Stimulated activated CD8-positive, alpha-beta memory T cell treated with anti-CD3 and anti-CD28 coated beads, Interleukin-7, amount 100 ng/mL, for 4 hours (primary cell): ENCODE results near the gene NRXN3.
"Not testable (repeated sequence)": the region's sequence is repeated elsewhere in the genome, so short reads cannot be mapped to it uniquely, and the experiment has no call there.

Experiments used
- DNase-seq, 2 donors: peaks; one replicate each; pipeline ENCODE4 v3.0.0-alpha.2; 2020; ENCODE audit warnings: low read depth in 2 of 2

Gene NRXN3

DNA sequence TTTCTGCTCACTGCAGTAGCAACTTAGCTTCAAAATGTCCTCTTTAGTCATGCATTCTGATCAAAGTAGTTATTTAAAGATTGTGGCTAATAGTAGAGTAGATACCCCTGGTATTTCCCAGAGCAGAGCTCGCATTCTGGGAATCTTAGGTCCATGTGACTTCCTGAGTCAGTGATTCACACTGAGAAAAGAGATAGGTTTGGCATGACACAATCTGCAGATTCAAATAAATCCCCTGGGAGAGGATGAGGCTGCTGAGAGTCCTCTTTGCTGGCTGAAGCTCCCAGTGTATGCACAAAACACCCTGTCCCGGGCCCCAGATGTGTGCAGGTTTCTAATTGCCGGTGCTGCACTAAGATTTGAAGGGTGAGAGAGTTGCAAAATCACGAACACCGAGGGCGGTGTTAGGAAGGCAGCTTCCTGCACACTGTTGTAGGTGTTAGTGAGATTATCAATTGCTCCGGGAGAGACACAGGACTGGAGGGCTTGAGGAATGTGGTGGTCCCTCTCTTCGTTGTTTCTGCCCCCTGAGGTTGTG, 233.2 kb downstream of the NRXN3 start:
- DNase-seq, result no peak

DNA sequence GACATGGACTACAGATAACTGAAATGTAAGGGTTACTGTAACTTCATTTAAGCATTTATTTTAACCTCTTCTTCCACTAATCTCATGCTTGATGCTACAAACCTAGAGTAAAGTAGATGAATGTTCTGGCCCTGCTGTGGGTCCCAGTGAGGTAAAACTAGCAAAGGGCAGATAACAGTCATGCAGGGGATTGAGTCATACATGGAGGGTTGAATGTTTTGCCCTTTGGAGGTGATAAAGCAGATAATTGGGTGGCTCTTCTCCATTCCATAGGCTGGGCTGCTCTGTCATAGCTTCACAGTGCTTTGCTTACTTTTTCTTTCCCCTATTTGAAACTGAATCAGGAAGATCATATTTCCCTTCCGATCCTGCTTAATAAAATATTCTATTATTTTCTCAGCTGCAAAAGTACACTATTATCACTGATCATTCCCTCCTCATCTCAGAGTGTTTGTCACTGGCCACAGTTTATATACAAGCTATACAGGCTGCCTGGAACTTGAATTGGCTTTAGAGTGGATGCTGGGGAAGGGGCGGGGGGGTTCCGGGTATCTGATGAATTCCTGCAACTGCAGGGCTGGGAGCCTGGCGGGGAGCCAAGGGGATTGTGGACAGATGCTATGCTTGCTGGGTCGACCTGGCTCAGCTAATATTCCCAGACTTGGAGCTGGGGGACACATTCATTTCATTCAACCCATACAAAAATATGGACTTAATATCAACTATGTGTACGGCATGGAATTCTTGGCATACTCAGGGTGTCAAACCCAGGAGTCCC, 235.1 kb downstream of the NRXN3 start:
- no peak for DNase-seq

DNA sequence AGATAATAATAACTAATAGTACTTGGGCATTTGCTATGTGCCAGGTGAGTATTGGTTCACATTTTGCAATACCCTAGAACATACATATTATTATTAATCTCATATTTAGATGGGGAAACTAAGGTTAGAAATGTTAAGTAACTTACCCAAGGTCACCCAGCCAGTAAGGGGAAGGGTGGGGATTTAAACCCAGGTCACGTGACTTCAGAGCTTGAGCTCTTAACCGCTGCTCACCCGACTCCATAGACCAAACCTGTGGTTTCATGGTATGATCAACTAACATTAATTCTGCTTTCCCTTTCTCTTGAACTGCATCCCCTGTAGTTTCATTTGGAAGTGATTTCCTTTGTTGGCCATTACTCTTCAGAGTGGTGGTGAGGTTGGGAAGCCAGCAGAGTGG, 242.3 kb downstream of the NRXN3 start:
- no peak for DNase-seq

DNA sequence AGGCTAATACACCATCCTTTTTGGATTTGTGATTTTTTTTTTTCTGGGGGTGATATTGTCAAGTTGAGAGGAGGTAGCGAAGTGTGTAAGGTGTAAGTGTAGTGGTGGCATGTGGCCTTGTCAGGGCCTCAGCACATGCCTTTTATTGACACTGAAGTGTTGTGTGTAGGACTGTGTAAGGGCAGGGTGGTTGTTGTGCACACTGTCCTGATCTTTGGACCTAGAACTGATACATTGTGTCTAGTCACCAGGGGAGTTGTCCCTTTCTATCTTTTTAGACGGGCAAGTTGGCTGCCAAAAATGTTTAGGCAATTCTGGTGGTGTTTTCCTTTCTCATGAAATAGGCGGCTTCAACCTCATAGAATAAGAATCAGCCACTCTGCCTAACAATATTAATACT, 244.0 kb downstream of the NRXN3 start:
- no peak for DNase-seq

DNA sequence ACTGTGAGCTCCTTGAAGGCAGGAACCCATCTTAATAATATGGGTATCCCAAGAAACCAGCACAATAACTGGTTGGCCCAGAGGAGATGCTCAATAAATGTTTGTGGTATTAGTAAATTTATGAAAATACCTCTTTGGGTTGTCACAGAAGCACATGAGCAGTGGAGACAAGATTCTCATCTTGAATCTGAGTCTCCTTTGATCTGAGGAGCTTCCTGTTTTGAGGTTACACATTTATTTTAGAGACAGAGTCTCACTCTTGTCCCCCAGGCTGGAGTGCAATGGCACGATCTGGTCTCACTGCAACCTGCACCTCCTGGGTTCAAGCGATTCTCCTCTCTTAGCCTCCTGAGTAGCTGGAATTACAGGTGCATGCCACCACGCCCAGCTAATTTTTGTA, 247.4 kb downstream of the NRXN3 start:
- no peak for DNase-seq

DNA sequence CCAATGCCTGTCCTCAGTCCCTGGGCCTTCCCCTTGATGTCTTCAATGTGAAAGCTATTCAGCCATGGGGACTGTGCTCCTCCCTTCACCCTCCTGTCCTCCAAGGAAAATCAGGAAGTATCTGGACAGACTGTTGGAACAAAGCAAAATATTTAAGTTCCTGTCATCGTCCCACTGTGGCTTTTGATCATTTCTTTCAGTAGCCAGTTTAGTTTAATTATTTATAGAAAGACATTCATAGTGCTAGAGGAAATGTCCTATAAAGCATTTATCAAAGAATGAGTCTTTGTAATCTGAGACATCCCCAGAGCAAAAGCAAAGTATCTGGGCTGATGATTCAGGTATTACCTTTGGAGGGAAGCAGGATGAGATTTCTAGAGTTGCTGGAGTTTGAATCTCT, 254.1 kb downstream of the NRXN3 start:
- no peak for DNase-seq

DNA sequence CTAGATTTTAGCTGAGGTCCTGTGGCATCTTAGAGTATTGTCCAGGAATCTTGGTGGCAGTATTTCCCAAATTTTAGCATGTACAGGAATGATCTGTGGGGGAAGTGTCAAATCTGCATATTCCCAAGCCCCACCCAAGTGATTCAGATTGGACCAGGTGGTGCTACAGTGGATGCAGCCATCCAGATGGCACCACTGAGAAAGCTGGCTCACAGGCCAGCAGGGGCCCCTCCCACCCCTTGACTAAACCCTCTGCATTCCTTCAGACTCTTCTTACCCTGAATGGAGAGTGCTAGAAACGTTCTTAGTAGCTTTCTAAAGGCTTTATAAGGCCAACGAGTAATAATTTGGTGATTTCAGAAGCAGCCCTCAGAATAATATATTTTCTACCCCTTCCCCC, 255.2 kb downstream of the NRXN3 start:
- DNase-seq, result no peak

DNA sequence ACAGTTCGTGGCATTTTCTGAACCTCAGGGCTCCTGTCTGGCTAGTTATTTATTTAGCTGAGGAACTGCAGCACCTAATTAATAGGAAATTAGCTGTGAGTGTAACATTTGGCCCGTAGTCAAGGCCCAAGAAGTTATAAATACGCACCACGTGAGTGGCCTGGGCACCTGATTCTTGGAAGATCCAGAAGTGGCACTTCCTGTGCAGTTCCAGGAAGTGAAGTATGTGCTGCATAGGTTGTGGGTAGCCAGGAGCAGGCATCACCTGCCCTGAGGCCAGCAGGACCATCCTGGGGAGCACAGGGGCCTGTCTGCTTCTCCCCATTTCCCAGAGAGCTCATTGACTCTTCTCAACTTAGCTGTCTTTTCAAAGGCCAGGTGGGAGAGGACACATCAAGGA, 255.6 kb downstream of the NRXN3 start:
- no peak for DNase-seq

DNA sequence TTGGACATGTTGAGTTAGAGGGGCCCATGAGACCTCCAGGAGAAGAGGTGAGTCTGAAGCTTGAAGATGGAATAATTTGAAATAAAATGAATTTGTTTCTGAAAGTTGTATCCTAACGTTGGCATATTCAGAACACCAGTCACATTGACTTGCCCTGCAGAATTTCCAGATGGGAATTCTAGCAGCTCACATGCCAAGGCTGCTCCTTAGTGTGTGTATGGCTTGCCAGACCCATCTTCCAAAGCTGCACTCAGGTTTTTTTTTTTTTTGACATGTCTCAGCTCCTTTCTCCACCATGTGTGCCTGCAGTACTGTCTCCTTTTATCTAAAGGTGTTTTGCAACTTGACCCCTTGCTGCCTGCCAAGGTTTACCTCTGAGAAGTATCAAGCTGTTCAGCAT, 261.9 kb downstream of the NRXN3 start:
- DNase-seq, result no peak

DNA sequence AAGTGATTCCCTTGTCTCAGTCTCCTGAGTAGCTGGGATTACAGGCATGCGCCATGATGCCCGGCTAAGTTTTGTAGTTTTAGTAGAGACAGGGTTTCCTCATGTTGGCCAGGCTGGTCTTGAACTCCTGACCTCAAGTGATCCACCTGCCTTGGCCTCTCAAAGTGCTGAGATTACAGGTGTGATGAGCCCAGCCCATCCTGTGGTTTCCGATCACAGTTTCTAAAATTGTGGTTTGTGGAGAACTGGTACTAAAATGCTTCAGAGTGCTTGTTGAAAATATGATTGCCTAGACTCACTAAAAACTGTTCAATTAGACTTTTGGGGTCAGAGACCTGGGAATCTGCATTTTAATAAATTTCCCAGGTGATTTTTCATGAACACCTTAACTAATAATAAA, 267.3 kb downstream of the NRXN3 start:
- DNase-seq, result not testable (repeated sequence)

DNA sequence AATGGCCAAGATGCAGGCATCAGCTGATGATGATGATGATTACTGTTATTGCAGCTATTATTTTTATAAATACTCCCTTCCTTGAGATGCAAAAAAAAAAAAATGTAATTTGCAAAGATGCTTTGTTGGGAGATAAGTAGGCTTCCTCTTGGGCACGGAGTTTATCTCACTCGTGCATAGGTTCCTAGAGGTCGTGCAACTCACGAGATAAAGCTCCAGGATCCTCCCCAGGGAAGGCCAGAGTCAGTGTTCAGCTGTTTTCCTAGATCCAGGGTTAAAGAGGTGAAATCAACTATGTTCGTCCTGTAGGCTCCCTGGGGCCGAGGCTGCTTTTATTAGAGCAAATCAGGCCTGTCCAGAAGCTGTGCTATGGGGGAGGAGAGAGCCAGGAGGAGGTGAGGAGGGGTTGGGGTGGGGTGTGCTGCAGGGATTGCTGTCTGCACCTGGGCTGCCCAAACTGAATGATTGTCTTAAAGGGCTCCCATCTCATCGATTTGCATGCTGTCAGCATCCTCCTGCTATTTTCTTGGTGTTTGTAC, 270.3 kb downstream of the NRXN3 start:
- DNase-seq, result no peak

DNA sequence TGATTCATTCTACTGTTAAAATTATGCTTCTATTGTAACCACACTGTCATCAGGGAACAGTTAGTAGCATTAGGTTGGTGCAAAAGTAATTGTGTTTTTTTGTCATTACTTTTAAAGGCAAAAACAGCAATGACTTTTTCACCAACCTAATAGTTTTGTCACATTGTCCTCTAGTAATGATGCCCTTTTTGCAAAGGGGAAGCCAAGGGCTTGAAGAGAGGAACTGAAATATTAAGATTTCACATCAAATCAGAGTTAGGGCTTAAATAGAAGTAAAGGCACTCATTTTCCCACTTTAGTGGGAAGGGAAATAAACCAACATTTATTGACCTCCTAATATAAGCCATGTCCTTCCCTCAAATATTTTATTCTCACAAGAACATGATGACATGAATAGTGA, 273.7 kb downstream of the NRXN3 start:
- DNase-seq, result no peak

DNA sequence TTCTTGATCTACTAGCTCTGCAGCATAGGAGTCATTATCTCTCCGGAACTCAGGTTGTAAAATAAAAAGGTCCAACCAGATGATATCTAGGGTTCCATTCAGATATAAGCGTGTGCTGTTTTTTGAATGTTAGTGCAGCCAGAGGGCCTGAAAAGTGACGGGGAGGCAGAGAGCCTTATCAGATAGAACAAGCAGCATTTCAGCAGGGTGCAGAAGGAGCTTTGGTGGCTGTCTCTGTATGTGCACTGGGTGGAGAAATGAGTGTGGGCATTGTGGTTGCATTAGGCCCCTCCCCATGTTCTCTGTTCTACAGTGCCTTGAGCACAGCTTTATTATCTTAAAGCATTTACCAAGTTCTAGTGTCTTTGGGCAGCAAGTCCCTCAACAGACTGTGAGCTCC, 275.1 kb downstream of the NRXN3 start:
- no peak for DNase-seq

DNA sequence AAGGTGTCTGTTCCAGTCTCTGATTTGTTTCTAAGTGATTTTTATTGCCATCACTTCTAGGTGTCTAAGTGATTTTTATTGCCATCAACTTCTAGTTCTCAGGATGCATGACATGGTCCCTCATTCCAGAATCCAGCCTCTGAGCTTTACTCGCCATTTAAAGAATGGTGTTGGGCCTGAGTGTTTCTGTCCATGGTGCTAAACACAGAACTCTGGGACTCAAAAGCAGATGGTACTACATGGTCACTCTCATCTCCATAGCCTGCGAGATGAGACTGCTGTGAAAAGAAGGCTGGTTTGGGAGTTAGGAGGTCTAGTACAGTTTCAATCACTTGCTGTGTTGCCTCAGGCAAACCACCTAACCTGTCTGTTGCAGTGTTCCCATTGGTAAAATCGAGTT, 276.6 kb downstream of the NRXN3 start:
- DNase-seq, result no peak

DNA sequence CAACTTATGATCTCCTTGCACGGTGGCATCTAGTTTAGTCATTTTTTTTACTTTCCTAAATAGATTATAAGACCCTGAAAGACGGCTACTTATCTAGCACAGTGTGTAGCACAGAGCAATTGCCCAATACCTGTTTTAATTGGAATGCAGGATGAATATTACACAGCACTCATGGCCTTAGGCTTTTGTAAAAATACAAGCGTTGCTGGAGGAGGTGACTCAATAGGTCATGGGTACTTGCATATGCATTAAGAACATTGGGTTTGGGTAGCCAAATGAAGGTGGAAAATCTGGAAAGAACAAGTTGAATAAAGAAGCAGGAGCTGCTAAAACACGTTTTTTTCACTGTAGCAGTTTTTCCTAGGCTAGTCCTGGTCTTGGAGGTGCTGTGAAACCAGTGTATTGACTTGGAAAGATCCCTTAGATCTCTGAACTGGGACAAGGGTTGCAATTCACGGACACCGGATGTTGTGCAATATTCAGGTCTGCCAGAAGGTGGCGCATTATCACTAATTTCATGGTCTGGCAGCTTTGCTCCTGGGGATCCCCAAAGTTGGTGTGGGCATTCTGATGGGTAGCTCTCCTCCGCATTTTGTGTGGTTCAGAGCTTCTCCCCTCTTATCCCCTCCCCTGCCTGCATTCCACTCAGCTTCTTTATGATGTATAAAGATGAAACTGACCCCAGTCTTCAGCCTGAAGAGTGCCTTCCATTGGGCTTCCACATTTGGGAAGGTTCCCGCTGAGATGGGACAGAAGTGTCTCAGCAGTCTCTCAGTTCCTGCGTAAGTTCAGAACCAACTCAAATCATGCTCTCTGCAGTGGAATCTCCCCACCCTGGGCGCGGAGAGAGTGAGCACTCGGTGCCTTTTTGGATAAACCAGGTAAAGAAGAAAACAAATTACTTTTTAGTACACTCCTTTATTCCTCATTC, 278.3 kb downstream of the NRXN3 start:
- DNase-seq, result no peak

DNA sequence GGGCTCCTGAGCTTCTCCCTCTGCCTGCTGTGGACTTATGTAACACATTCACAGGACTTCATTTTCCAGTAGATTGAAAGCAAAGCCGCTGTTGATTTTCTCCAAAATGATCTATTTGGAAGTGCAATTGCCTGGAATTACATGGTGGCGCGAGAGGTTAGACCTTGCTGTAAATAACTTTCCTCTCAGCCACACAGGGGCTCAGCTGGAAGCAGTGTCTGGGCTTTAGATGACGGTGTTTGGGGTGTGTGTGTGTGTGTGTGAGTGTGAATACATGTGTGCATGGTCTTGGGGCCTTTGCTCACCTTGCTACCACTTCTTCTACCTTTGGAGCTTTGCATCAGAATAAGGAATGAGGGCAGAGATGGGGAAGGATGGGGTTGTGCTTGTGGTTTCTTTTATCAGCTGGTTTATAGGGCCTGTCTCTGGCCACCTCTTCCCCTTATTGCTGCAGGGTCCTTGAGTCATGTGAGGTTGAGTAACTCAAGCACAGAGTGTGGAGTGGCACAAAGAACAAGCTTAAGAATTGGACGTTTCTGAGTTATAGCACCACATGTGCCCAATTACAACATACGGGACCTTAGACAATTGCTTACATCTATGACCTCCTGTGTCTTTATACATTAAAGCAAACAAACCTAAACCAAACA, 280.6 kb downstream of the NRXN3 start:
- DNase-seq, result no peak

DNA sequence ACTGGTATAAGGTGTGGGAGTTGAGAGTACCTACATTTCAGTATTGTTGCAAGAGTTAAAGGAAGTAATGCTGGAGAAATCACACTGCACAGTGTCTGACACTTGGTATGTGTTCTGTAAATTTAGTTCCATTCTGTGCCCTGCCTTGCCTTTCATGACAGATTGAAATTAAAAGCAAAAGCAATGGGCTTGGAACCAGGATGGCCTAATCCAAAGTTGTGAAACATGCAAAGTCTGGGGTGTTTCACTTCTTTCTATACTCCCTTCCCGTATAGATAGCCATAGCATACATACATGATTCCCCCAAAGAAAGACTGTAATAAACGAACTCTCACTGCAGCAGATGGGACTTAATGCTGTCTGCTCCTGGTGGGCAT, 281.1 kb downstream of the NRXN3 start:
- DNase-seq, result no peak

DNA sequence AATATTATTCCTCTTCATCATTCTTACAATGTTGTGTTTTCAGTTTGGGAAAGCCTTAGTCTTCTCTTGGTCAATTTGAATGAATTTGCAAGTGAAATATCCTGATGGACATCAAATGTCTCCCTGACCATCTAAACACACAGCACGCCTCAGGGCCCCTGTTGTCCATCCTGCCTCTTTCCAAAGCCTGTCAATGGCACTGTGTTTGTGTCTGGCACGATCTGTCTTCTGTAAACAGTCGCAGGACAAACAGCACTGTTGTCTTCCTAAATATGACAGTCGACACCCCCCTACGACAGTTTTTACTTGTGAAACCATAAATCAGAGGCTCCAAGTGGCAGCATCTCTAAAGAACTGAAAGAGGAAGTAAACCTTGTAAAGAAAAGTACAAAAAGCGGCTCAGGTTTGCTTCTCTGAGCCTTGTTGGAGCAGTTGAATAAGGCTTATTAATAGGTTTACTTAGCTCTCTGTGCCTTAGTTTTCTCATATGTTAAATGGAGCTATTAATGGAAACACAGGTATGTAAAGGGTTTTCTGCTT, 285.8 kb downstream of the NRXN3 start:
- DNase-seq, result no peak

DNA sequence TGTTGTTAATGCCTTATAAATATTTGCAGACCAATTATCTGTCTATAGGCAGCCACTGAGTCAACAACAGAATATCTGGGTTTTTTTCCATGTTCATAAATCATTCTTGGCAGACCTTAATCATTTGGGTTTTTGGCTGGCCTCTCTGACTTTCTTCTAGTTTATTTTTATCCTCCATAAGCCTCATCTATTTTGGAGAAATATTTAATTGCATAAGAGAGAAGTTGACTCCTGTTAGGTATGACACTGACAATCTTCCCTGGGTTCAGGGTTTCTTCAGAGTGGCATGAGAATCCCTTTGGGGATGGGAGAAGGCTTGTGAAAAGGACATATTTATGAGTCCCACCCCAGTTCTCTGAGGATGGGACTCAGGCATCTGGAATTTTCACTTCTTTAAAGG, 299.8 kb downstream of the NRXN3 start:
- no peak for DNase-seq

DNA sequence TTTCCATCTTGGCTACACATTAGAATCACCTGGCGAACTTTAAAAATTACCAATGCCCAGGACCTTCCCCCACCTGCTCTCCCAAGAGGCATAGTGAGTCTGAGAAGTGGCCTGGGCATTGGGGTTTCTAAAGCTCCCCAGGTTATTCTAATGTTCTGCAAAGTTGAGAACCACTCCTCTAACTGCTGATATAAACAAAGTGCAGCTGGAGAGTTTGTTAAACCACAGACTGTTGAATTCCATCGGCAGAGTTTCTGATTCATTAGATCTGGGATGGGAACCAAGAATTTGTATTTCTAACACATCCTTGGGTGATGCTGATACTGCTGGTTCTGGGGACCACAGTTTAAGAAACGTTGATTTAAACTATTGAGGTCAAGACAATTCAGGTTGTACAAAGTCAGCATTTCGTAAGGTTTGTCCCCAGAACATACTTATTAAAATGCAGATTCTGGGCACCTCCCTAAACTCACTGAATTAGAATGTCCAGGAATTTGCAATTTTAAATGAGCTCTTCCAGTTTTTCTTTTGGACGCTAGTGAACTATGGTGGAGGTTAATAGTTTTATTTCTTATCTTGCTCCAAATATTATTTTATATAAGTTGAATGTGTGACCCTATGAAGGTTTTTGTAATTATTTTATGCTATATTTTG, 309.1 kb downstream of the NRXN3 start:
- no peak for DNase-seq

DNA sequence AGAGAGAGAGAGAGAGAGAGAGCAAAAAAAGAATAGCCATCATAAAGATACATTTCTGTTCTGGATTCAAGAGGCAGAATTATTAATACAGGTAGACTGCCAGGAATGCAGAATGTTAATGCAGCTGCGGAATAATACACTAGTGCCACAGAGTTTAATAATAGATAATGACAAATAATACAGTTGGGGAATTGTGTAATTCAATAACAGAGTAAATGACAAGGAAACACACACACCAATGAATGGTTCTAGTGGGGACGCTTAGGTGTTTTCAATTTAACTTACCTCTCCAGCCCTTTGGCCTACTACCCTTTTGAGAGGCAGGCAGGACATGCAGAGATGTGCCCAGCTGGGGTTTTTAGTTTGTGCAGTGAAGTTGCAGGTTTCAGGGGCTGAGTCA, 313.9 kb downstream of the NRXN3 start:
- DNase-seq, result no peak
